GM21717 (cell line): ENCODE results near the gene HOXA7.

Source experiments
- ATAC-seq: cut with Tn5 transposase; IDR thresholded peaks from one replicate; pipeline ENCODE4 v1.9.1; 2021; ENCODE audit warnings: mild to moderate bottlenecking, moderate library complexity; ENCODE audit not compliant: unreplicated experiment

HOXA7 gene

DNA sequence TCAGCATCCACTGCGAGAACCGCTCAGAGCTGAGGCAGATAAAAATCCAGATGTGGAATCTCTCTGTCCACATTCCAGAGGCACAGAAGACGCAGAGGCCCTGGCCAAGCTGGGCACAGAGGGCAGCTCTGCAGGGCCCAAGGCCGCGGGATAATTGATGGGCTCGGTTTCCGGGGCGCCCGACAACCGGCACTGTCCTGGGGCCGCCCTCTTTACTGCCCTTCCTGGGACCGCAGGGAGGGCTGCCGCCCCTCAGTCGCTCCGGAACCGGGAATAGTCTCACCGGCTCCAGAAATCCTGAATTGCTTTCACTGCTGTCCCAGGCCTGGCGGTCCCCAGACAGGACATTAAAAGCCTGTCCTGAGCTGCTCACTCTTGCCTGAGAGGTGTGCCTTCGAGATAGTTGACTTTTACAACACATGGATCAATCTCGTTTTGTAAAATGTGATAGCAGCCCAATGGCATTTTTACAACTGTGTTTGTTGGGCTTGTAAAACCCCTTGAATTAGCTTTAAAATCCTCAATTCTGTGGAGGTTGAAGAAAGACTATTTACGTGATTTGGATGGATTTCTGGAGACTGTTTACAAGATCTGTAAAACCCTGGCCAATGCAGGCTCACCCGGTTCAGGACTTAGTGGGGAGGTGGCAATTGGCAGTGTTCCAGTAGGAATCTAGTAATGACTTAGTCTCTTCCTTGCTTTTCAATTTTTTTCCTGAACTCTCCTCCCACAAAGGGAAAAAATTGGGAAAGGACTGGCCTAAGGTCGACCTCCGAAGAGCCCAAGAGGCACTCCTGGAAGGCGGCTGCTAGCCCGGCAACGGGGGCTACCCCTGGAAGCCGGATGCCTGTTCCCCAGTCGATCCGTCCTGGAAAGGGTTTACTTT, 7.5 kb downstream of the HOXA7 start:
- no peak for ATAC-seq

DNA sequence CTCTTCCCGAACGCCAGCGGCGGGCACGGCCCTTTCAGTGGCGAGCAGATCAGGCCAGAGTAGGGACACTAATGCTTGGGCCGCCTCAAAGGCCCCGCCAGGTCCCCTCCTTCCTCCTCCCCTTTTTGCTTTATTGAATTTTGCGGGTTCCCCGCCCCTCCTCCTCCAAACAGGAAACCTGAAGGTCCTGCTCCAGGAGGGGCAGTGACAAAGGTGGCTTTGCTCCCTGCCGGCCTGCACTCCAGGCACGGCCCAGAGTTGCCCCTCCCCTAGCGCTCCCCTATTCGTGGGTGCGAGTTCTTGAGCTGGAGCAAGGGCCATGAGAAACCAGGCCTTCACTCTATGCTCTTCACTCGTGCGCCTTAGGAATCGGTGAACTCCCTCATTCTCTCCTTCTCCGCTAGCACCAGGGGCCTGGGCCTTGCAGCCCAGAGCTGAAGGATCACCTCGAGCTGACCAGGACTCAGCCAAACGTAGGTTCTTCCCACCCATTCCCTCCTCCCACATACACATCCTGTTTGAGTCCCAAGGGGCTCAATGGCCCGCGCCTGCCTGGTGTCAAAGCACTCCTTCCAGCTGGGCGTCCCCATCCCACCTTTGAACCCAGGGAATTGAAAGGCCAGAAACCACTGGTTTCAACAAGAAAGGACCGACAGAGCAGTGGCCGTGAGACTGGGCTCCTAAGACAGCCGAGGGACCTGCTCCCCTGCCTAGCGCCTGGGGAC, 8.3 kb downstream of the HOXA7 start:
- no peak for ATAC-seq

DNA sequence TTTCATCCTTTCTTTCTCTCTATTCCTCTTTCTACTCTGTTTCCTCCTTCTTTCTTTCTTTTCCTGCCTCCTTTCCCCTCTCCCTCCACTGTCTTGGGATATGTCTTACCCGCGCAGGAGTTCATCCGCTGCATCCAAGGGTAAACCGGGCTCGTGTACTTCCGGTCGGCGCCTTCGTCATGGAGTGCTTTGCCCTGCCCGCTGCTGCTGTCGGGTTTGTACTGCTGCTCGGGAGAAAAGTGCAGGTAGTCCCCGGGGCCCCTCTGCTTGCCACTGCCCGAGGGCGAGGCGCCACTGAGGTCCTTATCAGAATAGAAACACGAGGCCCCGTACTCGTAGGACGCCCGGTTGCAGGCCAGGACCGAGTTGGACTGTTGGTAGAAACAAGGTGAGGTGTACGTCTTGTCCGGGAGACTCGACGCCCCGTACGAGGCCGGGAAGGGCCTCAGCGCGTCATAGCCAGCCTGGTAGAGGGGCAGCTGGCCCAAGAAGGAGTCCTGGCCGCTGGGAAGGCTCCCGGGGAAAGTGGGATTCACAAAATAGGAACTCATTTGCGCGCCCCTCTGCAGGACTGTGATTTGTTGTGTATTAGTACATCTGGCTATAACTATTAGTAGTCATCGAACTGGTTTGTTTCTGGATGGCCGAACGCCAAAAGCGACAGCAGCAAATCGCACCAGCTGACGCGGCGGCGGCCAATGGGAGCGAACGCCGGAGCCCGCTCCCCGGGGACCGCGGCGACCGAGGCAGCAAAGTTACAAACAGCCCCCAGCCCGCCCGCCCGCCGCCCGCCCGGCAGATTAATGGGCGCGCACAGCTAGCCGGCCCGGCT, 9.1 kb downstream of the HOXA7 start, which contains the start of gene HOXA6:
Gene HOXA6 (minus strand): TSS at position 576 of the 832 bp plus-strand sequence. CDS start 25 bp downstream, at position 551.
- ATAC-seq = no peak

DNA sequence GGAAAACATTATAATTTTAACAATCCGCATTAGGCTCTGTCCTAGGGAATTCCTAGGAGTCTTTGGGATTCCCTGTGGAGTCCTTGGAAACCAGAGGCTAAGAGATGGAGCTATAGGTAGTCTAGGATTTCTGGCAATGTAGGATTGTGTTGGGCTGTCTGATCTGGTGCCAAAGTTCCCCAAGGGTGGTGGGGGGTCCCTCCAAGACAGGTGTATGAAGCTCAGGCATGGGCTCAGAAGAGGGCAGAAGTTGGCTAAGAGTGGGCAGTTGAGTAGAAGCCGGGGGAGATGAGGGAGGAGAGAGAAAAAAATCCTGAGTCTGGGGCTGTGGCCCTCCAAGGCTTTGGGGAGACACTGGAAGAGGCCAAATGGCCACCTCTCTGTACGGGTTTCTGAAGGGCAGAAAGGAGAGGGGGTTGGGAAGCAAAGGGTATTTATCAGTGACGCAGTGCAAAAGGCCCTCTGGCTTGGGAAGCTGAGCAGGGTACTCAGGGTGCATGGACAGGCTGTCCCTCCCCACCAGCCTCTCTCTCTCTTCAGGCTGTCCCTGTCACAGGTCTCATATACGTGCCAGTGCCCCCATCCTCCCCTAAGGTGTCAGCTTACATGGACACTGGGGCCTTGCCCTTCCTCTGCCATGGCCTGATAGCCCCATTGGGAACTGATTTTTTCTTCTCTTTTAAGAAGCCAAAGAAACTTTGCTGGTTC, 9.8 kb downstream of the HOXA7 start:
- ATAC-seq = no peak

DNA sequence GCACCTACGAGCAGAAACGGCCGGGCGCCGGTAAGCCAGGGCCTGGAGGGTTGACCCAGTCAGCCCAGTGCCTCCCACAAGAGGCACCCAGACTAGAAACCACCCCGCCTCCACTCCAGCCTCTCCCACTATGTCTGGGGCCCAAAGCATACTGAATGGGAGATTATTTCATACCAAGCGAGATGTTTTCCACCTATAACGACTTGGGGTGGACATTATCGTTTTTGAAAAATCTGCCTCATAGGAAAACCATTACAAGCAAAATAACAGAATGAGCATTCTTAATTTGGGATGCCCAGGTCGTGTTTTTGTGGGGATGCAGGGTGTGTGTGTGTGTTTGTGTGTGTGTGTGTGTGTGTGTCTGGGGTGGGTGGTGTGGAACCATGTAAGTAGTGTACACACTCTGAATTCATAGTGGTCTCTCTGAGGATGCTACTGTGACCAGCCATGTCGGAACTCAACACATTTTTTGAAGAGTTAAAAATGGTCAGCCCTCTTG, 10.5 kb downstream of the HOXA7 start:
- no peak for ATAC-seq

DNA sequence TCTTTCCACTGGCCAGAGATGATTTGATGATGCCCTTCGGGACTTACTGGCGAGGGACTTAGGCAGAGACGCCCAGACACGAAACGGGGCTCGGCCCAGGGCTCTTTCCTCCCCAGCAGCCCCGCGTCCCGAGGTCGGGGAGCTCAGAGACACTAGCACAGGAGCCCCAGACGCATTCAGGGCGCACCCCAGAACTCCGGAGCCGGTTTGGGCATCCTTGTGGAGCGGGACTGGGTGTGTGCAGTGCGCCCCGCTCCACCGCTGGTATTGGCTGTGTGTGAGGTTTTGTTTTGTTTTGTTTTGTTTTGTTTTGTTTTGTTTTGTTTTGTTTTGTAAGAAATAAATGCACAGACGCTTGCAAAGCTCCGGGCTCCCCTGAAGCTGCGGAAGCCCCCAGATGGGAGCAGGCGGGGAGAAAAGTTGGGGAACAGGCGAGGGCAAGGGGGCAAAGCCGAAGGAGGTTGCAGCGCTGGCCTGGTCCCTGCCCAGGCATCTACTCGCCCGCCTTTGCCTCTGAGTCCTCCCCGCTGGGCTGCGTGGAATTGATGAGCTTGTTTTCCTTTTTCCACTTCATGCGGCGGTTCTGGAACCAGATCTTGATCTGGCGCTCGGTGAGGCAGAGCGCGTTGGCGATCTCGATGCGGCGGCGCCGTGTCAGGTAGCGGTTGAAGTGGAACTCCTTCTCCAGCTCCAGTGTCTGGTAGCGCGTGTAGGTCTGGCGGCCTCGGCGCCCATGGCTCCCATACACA, 11.1 kb downstream of the HOXA7 start:
- ATAC-seq = no peak

DNA sequence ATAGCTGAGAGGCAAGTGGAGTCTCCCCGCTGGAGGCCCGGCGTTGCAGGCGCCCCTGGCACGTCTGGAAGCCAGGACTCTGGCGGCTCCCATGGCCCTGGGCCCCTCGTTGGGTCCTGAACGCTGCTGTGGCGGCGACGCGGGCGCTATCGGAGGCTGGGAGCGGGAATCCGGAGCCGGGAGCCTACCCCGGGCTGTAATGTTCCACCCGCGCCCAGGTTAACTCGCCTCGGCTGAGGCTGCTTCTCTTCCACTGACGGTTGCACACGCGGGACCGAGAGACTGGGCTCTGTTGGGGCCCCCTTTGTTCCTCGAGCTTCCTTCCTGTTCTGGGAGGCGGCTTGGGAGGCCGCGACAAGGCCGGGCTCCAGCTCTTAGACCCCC, 11.7 kb downstream of the HOXA7 start:
- ATAC-seq = no peak

DNA sequence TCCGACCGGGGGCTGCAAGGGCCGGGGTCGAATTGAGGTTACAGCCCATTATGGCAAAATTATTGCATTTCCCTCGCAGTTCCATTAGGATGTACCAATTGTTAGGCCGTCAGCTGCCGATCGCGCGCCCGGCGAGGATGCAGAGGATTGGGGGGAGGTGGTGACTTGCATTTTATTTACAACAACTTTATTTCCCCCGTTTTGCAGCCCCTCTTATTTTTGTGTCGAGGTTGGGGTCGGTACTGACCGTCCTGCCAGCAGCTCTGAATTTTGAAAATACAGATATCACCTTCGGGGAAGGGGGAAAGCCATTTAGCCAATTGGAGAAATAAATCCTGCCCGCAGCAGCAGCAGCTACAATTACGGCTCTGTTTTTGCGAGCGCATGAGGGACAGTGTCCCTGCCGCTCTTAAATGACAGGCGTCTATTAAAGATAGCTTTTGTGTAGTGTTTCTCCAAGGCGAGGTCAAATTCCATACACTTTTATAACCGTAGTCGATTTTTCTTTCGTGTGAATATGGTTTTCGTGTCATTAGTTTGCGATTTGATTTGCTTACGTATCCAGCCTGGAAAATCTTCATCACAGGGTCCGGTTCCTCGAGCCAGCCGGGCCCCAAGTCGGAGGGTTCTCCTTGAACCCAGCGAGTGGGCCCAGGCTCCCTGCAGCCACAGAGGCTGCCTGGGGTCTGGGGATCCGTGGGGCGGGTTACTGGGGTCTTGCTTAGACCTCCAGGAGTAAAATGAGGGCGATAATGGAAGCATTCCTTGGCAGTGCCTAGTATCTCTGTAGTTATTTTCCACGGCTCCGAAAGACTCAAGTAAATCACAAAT, 12.3 kb downstream of the HOXA7 start:
- no peak for ATAC-seq

DNA sequence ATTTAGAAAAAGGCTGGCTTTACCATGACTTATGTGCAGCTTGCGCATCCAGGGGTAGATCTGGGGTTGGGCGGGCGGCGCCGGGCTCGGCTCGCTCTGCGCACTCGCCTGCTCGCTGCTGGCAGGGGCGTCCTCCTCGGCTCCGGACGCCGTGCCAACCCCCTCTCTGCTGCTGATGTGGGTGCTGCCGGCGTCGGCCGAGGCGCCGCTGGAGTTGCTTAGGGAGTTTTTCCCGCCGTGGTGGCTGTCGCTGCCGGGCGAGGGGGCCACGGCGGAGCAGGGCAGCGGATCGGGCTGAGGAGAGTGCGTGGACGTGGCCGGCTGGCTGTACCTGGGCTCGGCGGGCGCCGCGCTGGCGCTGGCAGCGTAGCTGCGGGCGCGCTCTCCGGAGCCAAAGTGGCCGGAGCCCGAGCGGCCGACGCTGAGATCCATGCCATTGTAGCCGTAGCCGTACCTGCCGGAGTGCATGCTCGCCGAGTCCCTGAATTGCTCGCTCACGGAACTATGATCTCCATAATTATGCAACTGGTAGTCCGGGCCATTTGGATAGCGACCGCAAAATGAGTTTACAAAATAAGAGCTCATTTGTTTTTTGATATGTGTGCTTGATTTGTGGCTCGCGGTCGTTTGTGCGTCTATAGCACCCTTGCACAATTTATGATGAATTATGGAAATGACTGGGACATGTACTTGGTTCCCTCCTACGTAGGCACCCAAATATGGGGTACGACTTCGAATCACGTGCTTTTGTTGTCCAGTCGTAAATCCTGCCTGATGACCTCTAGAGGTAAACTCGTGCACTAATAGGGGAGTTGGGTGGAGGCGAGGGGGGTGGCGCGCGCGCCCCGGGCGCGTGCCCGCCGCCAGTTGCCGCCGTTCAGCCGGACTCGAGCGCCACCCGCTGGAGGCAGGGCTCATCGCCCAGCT, 13.2 kb downstream of the HOXA7 start, which contains the start of gene HOXA5:
Gene HOXA5 (minus strand): TSS at position 659 of the 927 bp plus-strand sequence. CDS start 74 bp downstream, at position 585.
- no peak for ATAC-seq

DNA sequence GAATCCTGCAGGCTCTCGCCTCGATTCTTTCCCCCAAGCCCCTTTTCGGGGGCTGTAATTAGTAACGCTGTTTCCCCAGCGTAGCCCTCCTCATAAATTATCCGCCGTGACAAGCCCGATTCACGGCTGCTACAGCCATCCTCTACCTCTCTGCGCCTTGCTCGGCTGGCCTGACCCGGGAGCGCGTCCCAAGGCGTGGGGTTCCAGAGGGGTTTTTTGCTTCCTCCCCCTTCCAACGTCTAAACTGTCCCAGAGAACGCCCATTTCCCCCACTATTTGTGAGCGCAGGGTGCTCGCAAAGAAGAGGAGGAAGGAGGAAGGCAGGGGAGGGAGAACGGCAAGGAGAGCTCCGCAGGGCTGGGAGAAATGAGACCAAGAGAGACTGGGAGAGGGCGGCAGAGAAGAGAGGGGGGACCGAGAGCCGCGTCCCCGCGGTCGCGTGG, 13.9 kb downstream of the HOXA7 start:
- ATAC-seq = no peak

DNA sequence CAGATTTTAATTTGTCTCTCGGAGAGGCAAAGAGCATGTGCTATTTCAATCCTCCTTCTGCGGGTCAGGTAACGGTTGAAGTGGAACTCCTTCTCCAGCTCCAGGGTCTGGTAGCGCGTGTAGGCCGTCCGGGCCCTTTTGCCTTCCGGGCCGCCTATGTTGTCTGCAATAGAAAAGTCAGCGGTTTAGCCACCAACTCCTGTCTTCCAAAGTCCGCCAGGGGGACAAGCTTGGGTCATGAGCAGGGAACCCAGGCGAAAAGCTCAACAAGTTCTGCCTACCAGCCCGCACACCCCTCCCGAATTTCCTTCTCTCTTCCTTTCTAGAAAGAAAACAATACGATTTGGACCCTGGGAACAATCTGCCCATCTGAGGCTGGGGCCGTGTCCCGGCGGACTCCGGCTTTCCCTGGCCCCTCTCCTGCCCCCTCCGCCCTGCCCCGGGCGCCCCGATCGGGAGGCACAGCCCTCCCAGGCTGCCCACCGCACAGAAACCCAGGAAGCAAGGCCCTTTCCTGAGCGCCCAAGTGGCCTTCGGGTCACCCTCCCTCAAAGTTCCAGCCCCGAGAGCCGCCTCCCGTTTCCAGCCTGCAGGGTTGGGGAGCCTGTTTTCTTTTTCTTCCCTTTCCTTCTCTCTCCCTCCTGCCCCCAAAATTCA, 14.4 kb downstream of the HOXA7 start:
- no peak for ATAC-seq

DNA sequence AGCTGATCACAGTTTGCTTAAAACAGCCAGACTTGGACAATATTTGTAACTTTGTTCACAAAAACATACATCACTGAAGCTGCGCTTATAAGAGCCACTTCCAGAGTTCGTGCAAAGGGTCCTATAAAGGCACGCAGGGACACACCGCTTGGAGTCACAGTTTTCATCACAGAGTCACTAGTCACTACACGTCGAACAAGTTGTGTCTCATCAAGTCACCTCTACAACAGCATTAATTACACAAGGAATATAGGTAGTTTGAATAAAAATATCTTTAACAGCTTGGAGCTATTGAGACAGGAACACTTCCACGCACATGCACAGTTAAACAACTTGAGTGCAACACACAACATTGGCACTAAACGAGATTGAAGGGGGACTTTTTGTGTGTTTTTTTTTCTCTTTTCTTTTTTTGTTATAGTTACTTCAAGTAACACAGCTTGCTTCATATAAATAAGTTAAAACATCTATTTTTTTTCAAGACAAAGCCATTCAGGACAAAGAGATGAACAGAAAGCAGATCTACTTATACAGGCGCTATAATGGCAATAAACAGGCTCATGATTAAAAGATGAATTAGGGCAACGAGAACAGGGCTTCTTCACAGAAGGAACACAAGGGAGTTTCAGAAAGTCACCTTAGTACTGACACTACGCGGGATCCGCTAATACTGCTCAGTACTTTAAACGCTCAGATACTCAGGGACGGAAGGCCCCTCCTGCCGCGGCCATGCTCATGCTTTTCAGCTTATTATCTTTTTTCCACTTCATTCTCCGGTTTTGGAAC, 15.1 kb downstream of the HOXA7 start:
- no peak for ATAC-seq

DNA sequence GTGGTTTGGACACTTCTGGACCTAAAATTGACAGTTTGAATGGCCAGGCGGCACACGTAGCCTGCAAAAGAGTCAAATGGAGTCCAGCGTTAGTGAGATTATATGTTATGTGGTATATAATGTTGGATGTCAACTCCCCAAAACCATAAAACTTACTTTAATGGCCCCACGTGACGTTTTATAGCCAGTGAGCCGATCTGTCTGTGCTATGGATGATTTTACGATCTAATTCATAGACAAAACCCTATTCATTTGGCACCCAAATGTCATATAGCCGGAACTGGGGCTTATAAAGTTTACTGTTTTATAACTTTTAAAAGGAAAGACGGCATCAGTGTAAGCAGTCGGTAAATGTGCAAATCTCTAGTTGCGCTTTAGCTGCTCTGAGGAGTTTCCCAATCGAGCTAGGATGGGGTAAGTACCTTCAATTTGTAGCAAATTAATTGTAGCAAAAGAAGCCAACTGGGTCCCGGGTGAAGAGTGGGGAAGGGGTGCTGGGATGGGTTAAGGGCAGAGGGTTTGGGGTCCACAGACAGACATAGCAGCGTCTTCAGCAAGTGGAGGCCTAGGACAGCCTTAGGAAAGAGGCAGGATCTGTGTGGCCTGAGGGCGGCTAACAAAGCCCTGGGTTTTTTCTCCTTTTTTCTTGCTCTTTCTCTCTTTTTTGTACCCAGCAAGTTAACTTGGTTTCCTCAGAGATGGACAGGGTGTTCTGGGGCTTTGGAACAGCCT, 16.2 kb downstream of the HOXA7 start:
- ATAC-seq = no peak

DNA sequence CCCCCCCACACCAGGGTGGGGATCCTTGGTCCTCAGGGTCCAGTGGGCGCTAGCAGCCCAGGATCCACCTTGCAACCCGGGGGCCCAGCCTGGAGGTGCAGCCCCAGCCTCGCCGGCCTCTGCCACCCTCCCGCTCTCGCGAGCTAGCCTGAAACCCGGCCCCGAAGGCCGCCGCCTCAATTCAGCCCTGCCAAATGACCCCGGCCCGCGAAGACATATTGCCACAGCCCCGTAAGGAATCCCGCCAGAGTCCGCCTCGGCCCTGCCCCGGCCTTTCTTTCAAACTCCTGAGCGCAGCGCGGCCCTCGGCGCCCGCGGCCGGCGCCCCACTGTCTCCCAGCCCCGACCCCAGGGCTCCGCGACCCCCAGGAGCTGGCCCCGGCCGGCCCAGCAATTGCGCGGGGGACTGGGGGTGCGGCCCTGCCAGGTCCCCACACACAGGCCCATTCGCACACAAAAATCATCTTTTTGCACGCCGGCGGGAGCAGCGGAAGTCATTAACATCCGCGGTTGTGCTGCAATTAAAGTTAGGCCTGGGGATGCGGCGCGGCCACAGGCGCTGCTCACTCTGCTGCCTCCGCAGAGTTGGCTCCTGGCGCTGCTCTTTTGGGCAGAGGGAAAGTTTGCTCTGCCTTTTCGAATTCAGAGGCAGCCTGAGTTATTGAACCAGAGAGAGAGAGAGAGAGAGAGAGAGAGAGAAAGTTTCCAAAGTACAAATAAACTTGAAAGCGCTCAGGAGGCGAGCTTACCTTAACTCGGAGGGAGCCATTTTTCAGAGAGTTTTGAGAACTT, 16.9 kb downstream of the HOXA7 start:
- no peak for ATAC-seq

DNA sequence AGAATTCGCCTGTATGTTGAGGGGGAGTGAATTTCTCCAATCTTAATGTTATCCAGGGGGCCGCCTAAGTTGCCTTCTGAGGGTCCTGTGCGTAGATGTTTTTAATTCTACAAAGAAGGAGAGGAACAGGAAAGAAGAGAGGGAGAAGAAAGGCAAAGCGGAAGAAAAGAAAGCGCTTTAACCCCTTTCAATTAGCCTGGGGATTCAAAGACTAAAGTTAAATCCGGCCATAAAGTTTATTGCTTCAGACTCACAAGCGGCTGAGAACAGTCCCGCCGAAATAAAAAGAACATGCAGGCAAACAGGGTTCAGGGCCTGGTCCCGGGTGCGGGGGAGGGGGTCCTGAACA, 17.5 kb downstream of the HOXA7 start:
- ATAC-seq = no peak
